Kidney epithelial cell (primary cell): ENCODE measurements around the gene ATP5ME. TPM values are rescaled to one million over a fixed set of nuclear protein-coding genes. Genes with fewer than 3 reads are reported as not detected.

Experiments
- DNase-seq: peaks from one replicate; pipeline ENCODE4 v3.0.0-alpha.2; 2010; ENCODE audit warnings: low read depth
- H3K27me3 ChIP-seq: 2 replicates; pipeline ENCODE4 v1.6.0; 2011; ENCODE audit warnings: low read length; ENCODE audit not compliant: control insufficient read depth, insufficient read depth
- H3K36me3 ChIP-seq: 2 replicates; pipeline ENCODE4 v1.5.1; 2011; ENCODE audit warnings: low read length; ENCODE audit not compliant: control insufficient read depth, insufficient read depth
- H3K4me3 ChIP-seq: 2 replicates; pipeline ENCODE4 v1.5.1; 2011; ENCODE audit warnings: low read depth, mild to moderate bottlenecking, control low read depth, low read length
- total RNA-seq: library from RNA; depleted of rRNA; stranded (reverse); fragments of >200 nt; gene quantifications from 2 replicates; pipeline ENCODE4 v1.2.3, GENCODE V29; 2015
- TF ChIP-seq, protein P1 (sequence below): IDR thresholded peaks from 2 replicates; pipeline ENCODE4 v1.5.1; 2011; ENCODE audit warnings: mild to moderate bottlenecking, moderate library complexity, low read length, control low read depth, inconsistent platforms; ENCODE audit not compliant: insufficient read depth, poor library complexity, severe bottlenecking

The ATP5ME gene
- total RNA-seq, 1 donor from 2014 or later, result 116 TPM

DNA sequence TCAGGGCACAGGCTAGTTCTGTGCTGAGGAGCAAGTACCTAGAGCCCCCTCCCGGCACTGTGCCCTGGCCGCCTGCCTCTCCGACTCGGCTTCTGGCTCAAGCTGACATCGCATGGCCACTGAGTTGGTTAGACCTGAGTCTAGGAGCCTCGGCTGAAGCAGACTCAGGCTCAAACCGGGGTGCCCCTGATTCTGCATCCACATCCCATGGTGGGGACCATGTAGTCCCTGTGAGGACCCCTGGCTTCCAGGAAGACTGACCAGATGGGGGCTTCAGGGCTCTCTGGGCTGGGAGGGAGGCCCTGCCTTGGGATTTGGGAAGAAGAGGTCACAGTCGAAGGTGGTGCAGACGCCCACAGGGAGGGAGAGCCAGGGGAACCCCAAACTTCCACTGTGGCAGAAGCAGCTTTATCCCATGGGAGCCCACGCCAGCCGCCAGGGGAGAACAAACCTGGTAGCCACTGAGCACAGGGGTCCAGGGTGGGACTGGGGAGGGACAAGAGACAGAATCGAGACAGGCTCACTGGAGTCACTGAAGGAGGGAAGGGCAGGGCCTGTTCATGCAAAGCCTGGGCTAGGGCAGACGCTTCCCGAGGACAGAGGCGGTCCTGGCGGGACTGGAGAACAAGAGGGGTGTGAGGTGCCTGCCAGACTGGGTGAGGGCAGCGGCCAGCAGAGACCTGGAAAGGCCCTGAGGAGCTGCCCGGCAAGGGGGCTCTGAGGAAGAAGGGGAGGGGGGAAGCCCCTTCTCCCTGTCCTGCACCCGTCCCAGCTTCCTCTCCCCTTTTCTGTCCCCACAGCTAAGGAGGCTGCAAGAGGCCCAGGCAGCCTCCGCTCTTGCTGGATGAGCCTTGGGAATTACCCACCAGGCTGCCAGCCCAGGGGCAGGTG lies 47.6 kb downstream of the ATP5ME start:
- H3K27me3 ChIP-seq, result peaks cover 8% of the 10 kb centered on the region
- H3K4me3 ChIP-seq, result no peak overlapping the region
- H3K36me3 ChIP-seq, result no peaks in the 10 kb centered on the region
- TF ChIP-seq, protein P1, sequence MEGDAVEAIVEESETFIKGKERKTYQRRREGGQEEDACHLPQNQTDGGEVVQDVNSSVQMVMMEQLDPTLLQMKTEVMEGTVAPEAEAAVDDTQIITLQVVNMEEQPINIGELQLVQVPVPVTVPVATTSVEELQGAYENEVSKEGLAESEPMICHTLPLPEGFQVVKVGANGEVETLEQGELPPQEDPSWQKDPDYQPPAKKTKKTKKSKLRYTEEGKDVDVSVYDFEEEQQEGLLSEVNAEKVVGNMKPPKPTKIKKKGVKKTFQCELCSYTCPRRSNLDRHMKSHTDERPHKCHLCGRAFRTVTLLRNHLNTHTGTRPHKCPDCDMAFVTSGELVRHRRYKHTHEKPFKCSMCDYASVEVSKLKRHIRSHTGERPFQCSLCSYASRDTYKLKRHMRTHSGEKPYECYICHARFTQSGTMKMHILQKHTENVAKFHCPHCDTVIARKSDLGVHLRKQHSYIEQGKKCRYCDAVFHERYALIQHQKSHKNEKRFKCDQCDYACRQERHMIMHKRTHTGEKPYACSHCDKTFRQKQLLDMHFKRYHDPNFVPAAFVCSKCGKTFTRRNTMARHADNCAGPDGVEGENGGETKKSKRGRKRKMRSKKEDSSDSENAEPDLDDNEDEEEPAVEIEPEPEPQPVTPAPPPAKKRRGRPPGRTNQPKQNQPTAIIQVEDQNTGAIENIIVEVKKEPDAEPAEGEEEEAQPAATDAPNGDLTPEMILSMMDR, result no peak
- DNase-seq, result no peak

DNA sequence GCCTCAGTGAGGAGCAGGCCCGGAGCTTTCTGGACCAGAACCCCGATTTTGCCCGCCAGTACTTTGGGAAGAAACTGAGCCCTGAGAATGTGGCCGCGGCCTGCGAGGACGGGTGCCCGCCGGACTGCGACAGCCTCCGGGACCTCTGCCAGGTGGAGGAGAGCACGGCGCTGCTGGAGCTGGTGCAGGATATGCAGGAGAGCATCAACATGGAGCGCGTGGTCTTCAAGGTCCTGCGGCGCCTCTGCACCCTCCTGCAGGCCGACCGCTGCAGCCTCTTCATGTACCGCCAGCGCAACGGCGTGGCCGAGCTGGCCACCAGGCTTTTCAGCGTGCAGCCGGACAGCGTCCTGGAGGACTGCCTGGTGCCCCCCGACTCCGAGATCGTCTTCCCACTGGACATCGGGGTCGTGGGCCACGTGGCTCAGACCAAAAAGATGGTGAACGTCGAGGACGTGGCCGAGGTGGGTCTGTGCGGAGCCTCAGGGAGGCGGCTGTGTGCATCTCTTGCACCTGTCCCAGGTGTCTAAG lies 48.4 kb downstream of the ATP5ME start:
- H3K4me3 ChIP-seq, result no peak overlapping the region
- no peak for DNase-seq
- H3K27me3 ChIP-seq, result peaks cover 8% of the 10 kb centered on the region
- no peaks in the 10 kb centered on the region for H3K36me3 ChIP-seq
- TF ChIP-seq, protein P1, result no peak

DNA sequence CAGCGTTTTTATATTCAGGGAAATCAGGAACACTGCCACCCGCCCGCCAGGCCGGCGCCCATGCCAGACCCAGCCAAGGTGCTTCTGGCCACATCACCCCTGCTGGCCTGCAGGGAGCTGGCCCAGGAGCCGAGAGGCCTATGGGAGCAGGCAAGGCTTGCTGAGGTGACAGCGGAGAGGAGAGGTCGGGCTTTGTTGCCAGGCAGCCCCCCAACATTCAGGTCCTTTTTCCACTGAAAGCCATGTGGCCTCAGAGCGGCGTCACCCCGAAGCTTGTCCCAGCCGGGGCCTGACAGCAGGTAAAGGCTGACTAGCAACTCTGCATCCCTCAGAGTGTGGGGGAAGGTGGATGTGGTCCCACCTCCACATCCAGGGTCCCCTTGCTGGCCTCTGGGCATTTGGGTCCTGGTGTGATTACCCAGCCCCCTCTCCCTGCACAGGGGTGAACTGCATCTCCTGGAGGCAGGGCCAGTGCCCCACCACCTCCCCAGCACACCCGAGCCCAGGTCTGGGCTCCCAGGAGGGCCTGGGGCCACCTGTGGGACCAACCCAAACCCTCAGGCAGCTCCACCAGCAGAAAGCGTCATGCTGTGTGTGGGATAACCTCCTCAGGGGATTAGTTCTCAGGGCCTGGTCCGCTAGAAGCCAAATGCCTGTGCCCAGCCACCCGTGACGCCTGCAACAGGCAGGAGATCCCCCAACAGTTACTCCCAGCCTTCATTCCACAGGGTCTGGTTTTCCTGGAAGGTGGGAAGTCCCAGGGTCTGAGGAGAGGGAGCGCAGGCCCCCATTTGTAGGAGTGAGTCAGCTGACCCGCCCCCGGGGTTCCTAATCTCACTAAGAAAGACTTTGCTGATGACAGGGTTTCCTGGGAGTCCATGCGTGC lies 49.1 kb downstream of the ATP5ME start, which contains the start of gene PDE6B:
Gene PDE6B (plus strand): TSS at position 869 of the 886 bp plus-strand sequence. CDS start 54 bp downstream, outside the sequence.
- H3K36me3 ChIP-seq, result no peaks in the 10 kb centered on the region
- TF ChIP-seq, protein P1, result peak; percentile 12
- H3K4me3 ChIP-seq, result no peak within 1 kb of the TSS
- peak; percentile 76 for DNase-seq
- H3K27me3 ChIP-seq, result peaks cover 2% of the 10 kb centered on the region

DNA sequence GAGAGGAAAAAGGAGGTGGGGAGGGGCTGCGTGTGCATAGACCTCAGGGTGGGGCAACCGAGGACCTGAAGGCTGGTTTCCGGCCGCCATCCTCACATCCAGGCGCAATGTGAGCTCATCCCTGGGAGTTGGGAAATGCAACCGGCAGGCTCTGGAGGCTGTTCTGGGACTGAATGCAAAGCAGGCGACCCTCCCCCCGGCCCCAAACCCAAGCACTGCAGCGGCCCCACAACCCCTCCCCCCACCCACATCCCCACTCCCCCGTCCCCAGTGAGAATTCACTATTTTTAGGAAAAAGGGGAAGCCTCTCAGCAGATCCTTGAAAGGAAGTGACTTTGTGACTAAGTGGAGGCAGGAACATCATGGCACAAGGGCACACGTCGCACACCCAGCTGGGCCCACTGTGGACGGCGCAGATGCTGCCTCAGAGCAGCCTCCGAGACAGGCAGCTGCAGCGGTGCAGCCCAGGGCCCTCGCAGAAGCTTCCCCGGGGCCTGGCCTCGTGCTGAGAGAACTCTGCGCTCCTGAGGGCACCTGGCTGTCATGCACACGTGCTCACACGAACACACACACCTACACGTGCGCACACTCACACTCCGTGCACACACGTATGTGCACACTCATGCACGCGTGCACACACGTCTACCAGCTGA lies 50.0 kb downstream of the ATP5ME start:
- DNase-seq, result no peak
- H3K4me3 ChIP-seq, result no peak overlapping the region
- peaks cover 2% of the 10 kb centered on the region for H3K27me3 ChIP-seq
- no peaks in the 10 kb centered on the region for H3K36me3 ChIP-seq
- TF ChIP-seq, protein P1, result no peak
